ENCODE measurements around the gene TTC9B.
"Not testable (repeated sequence)": the region's sequence is repeated elsewhere in the genome, so short reads cannot be mapped to it uniquely, and the experiment has no call there.

Gene TTC9B

GRCh38 chr19:40232479-40232878, 14.3 kb upstream of the TTC9B start:
- no peak for DNase-seq

DNA sequence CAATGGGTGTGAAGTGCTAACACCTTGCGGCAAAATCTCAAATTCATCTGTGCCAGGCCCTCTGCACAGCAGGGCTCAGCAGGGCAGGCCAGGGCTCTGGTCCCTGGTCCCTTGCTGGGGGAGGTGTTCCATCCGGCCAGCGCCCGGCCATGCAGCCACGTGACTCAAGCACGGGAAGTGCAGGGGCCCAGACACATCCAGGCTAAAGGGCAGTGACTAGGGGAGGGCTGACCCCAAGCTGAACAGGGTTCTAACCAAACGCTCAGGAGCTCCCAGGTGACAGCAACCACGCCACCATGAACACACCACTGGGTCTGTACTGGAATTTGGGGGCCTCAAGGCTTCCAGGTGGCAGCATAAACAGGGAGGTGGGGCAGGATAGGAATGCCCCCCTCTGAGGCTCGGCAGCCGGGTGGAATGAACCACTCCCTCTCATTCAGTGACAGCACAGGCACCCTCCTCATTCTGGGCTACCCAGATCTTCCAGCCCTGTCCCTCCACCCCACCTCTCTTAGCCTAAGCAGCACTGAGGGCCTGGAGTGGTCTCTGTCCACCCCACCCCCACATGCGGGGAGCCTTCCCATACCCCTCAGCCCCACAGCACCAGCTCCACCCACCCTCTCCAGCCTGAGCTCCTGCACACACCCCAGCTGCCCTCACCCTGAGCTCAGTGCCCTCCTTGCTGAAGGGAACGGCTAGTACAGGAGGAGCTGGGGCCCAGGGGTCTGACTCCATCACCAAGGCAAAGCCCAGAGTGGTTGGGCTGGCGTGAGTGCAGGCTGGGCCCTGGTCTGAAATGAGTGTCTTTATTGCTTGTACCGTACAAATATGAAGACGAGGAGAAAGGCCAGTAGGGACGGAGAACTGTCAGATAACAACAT, 13.6 kb upstream of the TTC9B start:
- DNase-seq, result no peak

GRCh38 chr19:40231057-40231456, 12.9 kb upstream of the TTC9B start:
- no peak for DNase-seq

DNA sequence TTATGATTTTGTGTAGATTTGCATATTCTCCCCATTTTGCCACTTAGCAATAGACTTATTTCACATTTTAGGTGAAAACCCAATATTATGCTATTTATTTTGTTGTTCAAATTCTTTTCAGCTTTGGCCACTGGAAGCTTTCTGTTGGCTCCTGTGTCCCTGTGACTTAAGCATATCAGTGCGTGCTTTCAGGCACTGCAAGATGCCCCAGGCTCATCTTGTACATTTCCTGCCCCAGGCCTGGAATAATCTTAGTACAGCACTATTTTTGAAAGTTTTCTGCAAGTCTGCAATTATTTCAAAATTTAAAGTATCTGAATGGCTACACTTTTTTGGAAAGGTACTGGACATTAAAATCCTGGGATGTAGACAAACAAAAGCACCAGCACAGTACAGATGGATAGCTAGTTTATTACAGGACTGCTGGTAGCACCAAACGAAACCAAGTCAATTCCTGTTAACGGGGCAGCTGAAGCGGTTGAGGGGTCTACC, 11.8 kb upstream of the TTC9B start:
- no peak for DNase-seq

DNA sequence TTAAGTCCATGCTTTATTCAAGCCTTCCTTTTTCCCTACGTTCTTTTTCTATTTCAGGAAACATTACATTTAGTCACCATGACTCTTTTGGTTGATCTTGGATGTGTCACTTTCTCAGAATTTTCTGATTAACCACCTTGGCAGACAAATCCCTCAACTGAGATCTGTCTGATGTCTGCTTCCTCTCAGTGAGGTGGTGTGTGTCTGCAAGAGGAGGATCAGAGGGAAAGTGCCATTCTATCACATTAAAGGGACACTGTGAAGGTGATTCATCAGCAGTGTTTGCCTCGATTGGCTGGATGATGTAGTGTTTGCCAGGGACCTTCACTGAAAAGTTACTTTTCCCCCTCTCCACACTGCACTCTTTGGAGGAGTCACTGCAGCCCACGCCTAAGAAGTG, 11.3 kb upstream of the TTC9B start:
- no peak for DNase-seq

DNA sequence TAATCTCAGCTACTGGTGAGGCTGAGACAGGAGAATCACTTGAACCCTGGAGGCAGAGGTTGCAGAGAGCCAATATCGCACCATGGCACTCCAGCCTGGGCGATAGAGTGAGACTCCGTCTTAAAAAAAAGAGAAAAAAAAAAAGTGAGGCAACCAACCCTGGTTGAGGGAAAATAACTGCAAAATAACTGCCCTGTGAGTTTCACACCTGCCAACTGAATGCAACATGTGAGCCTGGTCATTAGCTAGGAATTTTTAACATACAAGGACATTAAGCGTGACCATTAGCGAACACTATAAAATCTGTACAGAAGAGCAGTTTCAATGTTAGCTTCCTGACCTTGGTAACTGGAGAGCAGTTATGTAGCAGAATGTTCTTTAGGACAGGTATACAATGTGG, 10.7 kb upstream of the TTC9B start:
- no peak for DNase-seq

GRCh38 chr19:40228346-40228745, 10.2 kb upstream of the TTC9B start:
- DNase-seq, result no peak

- no peak for DNase-seq
These were observed 7.5 kb upstream of the TTC9B start for GRCh38 chr19:40225440-40226305.

- DNase-seq, result no peak
These were observed 6.4 kb upstream of the TTC9B start for GRCh38 chr19:40224342-40225150.

DNA sequence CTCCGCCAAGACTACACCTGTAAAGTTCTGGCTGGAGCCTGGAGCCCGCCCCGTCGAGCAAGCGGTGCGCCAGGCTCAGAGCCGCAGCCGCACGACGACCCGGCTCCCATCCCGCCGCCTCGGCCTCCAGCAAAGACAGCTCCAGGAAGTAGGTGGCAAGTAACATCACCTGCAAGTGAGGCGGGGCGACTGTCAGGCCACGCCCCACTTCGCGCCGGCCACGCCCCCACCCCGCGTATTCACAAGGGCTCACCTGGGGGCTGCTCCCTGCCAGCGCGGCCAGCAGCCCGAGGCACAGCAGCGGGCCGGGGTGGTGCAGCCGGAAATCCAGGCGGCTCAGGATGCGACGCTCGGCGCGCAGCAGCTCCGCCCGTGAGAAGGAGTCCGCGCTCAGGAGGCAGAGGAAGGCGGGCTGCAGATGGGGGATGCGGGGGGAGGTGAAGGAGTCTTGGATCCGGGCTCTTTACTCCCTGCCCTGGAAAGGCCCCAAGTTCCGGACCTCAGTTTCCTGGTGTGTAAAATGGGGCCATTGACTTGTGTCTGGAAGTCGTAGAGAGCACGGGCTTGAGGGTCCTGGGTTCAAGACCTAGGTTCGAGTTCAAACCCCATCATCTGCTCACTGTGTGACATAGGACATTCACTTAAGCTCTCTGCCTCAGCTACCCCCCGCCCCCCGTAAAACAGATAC, 5.1 kb upstream of the TTC9B start:
- DNase-seq, result no peak

DNA sequence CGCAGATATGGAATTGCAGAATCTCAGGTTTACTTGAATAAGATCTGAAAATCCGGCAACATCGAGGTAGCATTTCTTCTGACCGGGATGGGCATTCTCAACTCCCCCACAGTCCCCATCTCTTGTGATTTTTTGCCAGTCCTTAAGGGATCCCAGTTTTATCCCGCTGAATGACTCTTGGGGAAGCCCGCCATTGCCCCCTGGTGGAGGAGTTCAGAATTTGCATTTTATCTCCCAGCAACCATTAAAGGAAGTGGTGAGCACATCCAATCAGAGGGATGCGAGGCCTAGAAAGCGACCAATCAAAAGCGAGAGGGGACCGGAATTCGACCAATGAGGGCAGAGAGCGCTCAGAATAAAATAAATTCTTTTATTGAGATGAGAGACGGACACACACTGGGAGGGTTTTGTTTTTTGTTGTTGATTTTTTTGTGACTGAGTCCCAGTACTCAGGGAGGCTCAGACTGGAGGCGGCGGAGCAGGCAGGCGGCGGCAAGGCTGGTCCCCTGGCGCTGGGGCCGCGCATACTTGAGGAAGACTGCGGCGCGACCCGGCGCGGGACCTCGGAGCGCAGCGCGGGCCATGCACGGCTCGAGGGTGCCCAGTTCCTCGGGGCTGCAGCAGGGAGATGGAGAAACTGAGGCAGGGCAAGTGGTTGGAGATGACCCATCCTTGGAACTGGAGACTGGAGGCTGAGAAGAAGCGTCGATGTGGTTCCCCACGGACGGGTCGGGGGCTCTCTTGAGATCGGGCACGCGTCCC, 3.9 kb upstream of the TTC9B start:
- peak; percentile 91 to 93 for DNase-seq

GRCh38 chr19:40220674-40221073, 2.5 kb upstream of the TTC9B start:
- no peak for DNase-seq

DNA sequence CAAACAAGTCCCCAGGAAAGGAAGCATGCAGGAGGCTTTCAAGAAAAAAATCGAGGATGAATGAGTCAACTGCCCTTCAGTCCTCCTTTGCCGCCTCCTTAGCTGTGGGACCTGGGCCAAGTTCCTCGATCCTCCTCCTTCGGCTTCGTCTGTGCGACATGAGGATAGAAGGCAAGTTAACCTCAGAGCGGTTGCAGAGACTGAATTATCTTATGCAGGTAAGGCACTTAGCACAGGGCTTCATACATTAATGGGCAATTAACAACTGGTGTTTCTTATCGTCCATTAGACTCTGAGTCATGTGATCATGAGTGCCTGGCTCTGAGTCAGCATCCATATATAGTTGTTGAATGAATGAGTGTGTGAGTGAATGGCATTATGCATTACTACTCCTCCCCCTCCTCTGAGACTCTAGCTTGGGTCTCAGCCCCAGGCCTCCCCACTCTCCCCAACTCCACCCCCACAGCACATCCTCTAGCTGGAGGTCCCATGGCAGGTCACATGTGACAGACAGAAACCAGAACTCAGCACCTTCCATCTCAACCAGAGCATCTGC, 1.6 kb upstream of the TTC9B start:
- no peak for DNase-seq

GRCh38 chr19:40219029-40219428, 845 bp upstream of the TTC9B start:
- not testable (repeated sequence) for DNase-seq

GRCh38 chr19:40217027-40217810, 965 bp downstream of the TTC9B start:
- DNase-seq, result no peak

DNA sequence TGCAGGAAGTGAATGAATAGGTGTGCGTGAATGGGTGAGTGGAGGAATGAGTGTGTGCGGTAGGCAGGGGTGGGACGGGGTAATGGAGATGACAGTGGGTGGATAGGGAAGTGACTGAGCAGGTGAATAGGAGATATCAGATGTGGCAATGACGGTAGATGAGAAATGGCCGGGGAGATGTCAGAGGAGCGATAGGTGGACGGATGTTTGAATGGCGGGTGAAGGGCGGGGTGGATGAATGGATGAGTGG, 1.5 kb downstream of the TTC9B start:
- no peak for DNase-seq

GRCh38 chr19:40216013-40216776, 2.0 kb downstream of the TTC9B start:
- no peak for DNase-seq

DNA sequence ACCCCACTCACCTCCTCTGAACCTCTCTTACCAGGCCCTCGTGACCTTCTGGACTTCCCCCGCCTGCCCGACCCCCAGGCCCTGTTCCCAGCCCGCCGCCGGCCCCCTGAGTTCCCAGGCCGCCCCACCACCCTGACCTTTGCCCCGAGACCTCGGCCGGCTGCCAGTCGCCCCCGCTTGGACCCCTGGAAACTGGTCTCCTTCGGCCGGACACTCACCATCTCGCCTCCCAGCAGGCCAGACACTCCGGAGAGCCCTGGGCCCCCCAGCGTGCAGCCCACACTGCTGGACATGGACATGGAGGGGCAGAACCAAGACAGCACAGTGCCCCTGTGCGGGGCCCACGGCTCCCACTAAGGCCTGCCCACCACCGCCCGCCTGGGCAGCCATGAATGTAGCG, 3.2 kb downstream of the TTC9B start:
- DNase-seq, result no peak

- DNase-seq, result no peak
These were observed 4.2 kb downstream of the TTC9B start for GRCh38 chr19:40213882-40214570.

Measured in Kasumi-1 (cell line).